ENCODE data around the gene LSP1. TPM values are rescaled to one million over a fixed set of nuclear protein-coding genes. Genes with fewer than 3 reads are reported as not detected.

The LSP1 gene
- total and polyA plus RNA-seq, 2 of the 8 experiments (the other 6 are each of a cell fraction or from before 2014, with no cell fraction given): 0.03 TPM; not detected in 1

DNA sequence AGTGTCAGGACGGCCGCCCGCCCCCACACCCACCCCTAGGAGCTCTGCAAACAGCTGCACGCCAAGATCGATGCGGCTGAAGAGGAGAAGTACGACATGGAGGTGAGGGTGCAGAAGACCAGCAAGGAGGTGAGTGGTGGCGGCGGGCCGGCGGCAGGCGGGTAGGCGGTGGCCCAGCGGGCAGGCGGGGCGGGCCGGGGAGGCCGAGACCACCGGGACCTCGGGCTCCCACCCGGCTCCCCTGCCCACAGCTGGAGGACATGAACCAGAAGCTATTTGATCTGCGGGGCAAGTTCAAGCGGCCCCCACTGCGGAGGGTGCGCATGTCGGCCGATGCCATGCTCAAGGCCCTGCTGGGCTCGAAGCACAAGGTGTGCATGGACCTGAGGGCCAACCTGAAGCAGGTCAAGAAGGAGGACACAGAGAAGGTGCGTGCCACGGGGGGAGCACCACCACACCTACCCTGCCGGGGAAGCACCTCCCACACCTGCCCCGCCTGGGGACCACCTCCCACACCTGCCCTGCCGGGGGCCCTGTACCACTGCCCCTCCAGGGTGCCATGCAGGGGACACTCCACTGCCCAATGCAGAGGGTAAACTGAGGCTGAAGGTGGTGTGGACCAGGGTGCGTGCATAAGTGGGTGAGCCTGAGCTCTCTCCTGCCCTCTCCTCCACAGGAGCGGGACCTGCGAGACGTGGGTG is 12.0 kb upstream of the LSP1 start:
- CTCF ChIA-PET (ENCODE audit: partially characterized antibody): interaction anchor here (0.9 to 3.7 kb wide), 9 partner anchors 8 to 309 kb away, joined by 3 to 34 read pairs (median 4); no protein-coding TSS in a partner anchor
- H3K4me2 ChIP-seq (ENCODE audit: insufficient read depth in 1 of 2, low read depth in 2 of 2, low read length in 2 of 2): no peak overlapping the region
- H3K4me1 ChIP-seq (replicated peaks in 1 of 4; ENCODE audit: control insufficient read depth in 3 of 4, insufficient read depth in 4 of 4, low read length in 3 of 4): peaks cover 0 to 3% (median 0%) of the 10 kb centered on the region in 4 experiments; a peak in 2 of 7 replicates
- H4K20me1 ChIP-seq (replicated peaks in 1 of 2; ENCODE audit: control insufficient read depth in 1 of 2, insufficient read depth in 2 of 2, low read length in 2 of 2): no peaks in the 10 kb centered on the region
- 97% methylated on average over 19 of the region's 37 CpGs; no CpG with 5 or more reads in 1 of the 2 experiments for WGBS, 2 experiments (ENCODE audit: extremely low coverage in 1 of 2, insufficient coverage in 1 of 2, insufficient read length in 1 of 2, insufficient replicate concordance in 2 of 2, low coverage in 1 of 2, low lambda C conversion rate in 2 of 2, missing lambda C conversion rate in 1 of 2)
- no peak overlapping the region for H3K4me3 ChIP-seq (ENCODE audit: extremely low read depth in 1 of 4, insufficient read depth in 2 of 4, low read depth in 3 of 4, low read length in 4 of 4)
- H4K8ac ChIP-seq (ENCODE audit: extremely low read depth, insufficient read depth, low read length): no peak overlapping the region
- no peak overlapping the region for H4K5ac ChIP-seq (ENCODE audit: insufficient read length, low read depth, low read length)
- H2BK5ac ChIP-seq (ENCODE audit: low read depth, low read length): no peak overlapping the region
- no peak overlapping the region for H3K9ac ChIP-seq (replicated peaks in 1 of 4; ENCODE audit: extremely low read depth in 1 of 4, low read depth in 3 of 4, low read length in 3 of 4)
- H3K23ac ChIP-seq (ENCODE audit: insufficient read length): no peak overlapping the region
- H2AFZ ChIP-seq (ENCODE audit: low read length): no peak overlapping the region
- no peak overlapping the region for H3K27ac ChIP-seq (ENCODE audit: low read depth, low read length)
- H3K27me3 ChIP-seq (replicated peaks in 1 of 4; ENCODE audit: control insufficient read depth in 3 of 4, extremely low read depth in 1 of 4, insufficient read depth in 3 of 4, low read length in 3 of 4): no peaks in the 10 kb centered on the region
- no peaks in the 10 kb centered on the region for H3K9me3 ChIP-seq (ENCODE audit: insufficient read depth in 2 of 2, low read depth in 1 of 2, low read length in 1 of 2)
- H3K18ac ChIP-seq (ENCODE audit: extremely low read depth, low read length): no peak overlapping the region; the same call in 1 of the 2 replicates
- no peak overlapping the region for H4K91ac ChIP-seq (replicated peaks; ENCODE audit: insufficient read length, low read length)
- no peak overlapping the region for H2BK15ac ChIP-seq (ENCODE audit: low read length)
- no peaks in the 10 kb centered on the region for H3K79me1 ChIP-seq (ENCODE audit: low read depth, low read length)
- H2BK12ac ChIP-seq (ENCODE audit: low read depth, low read length): no peak overlapping the region
- H3K23me2 ChIP-seq (ENCODE audit: low read depth, low read length): no peaks in the 10 kb centered on the region
- no peak overlapping the region for H2BK20ac ChIP-seq (ENCODE audit: low read length)
- no peaks in the 10 kb centered on the region for H3K79me2 ChIP-seq (ENCODE audit: control insufficient read depth in 1 of 2, insufficient read depth in 2 of 2, low read length in 2 of 2)
- POLR2A ChIA-PET (ENCODE audit: partially characterized antibody): no interaction called here
- H3K36me3 ChIP-seq (ENCODE audit: control insufficient read depth in 2 of 4, insufficient read depth in 4 of 4, low read length in 3 of 4): no peaks in the 10 kb centered on the region
- H3K14ac ChIP-seq (ENCODE audit: insufficient read length): no peak overlapping the region
- no peak overlapping the region for H2AK5ac ChIP-seq (ENCODE audit: low read depth, low read length)
- H3K4ac ChIP-seq (replicated peaks; ENCODE audit: insufficient read length, low read depth, low read length): no peak overlapping the region
- FAIRE-seq (no peak), DNase-seq (ENCODE audit: low read depth in 1 of 2, low spot score in 2 of 2) (no peak)
- H3K56ac ChIP-seq (replicated peaks; ENCODE audit: insufficient read length, low read depth, low read length): no peak overlapping the region
- no peak overlapping the region for H2BK120ac ChIP-seq (replicated peaks; ENCODE audit: low read depth, low read length)
- no peak for TF ChIP-seq JUND (IDR thresholded peaks at IDR 0.05; ENCODE audit: low read length)
- no peak for TF ChIP-seq SP1 (IDR thresholded peaks at IDR 0.05; ENCODE audit: low read depth, low read length)
- TF ChIP-seq CHD2 (IDR thresholded peaks at IDR 0.05; ENCODE audit: low read length): no peak
- no peak for TF ChIP-seq EP300 (IDR thresholded peaks at IDR 0.05; ENCODE audit: borderline replicate concordance in 1 of 2, low read depth in 2 of 2, low read length in 2 of 2)
- no peak for TF ChIP-seq JUN (IDR thresholded peaks at IDR 0.05; ENCODE audit: low read depth, low read length)
- no peak for TF ChIP-seq POU5F1 (IDR thresholded peaks at IDR 0.05; ENCODE audit: low read depth, low read length)
- no peak for TF ChIP-seq SUZ12 (IDR thresholded peaks at IDR 0.05; ENCODE audit: low read length)
- TF ChIP-seq, protein P1, sequence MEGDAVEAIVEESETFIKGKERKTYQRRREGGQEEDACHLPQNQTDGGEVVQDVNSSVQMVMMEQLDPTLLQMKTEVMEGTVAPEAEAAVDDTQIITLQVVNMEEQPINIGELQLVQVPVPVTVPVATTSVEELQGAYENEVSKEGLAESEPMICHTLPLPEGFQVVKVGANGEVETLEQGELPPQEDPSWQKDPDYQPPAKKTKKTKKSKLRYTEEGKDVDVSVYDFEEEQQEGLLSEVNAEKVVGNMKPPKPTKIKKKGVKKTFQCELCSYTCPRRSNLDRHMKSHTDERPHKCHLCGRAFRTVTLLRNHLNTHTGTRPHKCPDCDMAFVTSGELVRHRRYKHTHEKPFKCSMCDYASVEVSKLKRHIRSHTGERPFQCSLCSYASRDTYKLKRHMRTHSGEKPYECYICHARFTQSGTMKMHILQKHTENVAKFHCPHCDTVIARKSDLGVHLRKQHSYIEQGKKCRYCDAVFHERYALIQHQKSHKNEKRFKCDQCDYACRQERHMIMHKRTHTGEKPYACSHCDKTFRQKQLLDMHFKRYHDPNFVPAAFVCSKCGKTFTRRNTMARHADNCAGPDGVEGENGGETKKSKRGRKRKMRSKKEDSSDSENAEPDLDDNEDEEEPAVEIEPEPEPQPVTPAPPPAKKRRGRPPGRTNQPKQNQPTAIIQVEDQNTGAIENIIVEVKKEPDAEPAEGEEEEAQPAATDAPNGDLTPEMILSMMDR (IDR thresholded peaks at IDR 0.05; ENCODE audit: control extremely low read depth in 1 of 3, insufficient read depth in 1 of 3, low read depth in 1 of 3, low read length in 3 of 3): no peak
- TF ChIP-seq, protein P2, sequence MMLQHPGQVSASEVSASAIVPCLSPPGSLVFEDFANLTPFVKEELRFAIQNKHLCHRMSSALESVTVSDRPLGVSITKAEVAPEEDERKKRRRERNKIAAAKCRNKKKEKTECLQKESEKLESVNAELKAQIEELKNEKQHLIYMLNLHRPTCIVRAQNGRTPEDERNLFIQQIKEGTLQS (IDR thresholded peaks at IDR 0.05; ENCODE audit: insufficient read depth, low read depth, low read length): no peak
- TF ChIP-seq BRCA1 (IDR thresholded peaks at IDR 0.05; ENCODE audit: low read depth, low read length): no peak

All from H1 (cell line).